HG02759 (cell line): ENCODE measurements around the gene CCDC106.

Experiments
- ATAC-seq: cut with Tn5 transposase; IDR thresholded peaks from one replicate; pipeline ENCODE4 v1.9.1; 2021; ENCODE audit warnings: mild to moderate bottlenecking, moderate library complexity; ENCODE audit not compliant: unreplicated experiment

CCDC106 gene

GRCh38 chr19:55647732-55648584 is at the start of gene CCDC106:
Gene CCDC106, plus strand, starts transcription at chr19:55648212. Its CDS starts 835 bp downstream, at chr19:55649047.
- ATAC-seq: peak; percentile 40

- ATAC-seq: peak; percentile 54
Observed at GRCh38 chr19:55598719-55599467, 49.1 kb upstream of the CCDC106 start.

- peak; percentile 55 for ATAC-seq
Observed at GRCh38 chr19:55599468-55599841, 48.6 kb upstream of the CCDC106 start, which contains the start of gene FIZ1. Gene FIZ1, minus strand, starts transcription at chr19:55599517. Its CDS starts 1,652 bp downstream, at chr19:55597865.

- peak; percentile 50 for ATAC-seq
Observed at GRCh38 chr19:55599842-55600661, 48.0 kb upstream of the CCDC106 start, which contains the start of gene ZNF524. Gene ZNF524, plus strand, starts transcription at chr19:55600288. Its CDS starts 1,825 bp downstream, at chr19:55602113.

GRCh38 chr19:55600662-55601028 is 47.4 kb upstream of the CCDC106 start:
- no peak for ATAC-seq

GRCh38 chr19:55601084-55601483 is 46.9 kb upstream of the CCDC106 start:
- ATAC-seq: no peak

GRCh38 chr19:55602104-55603001 is 45.7 kb upstream of the CCDC106 start:
- ATAC-seq: no peak

- no peak for ATAC-seq
Observed at GRCh38 chr19:55603115-55603514, 44.9 kb upstream of the CCDC106 start.

GRCh38 chr19:55603581-55604292 is 44.3 kb upstream of the CCDC106 start:
- ATAC-seq: no peak

GRCh38 chr19:55605207-55605636 is 42.8 kb upstream of the CCDC106 start:
- ATAC-seq: peak; percentile 78

GRCh38 chr19:55605637-55606470 is 42.2 kb upstream of the CCDC106 start, which contains the start of gene ZNF865:
Gene ZNF865, plus strand, starts transcription at chr19:55605647. Its CDS starts 7,972 bp downstream, at chr19:55613619.
- peak; percentile 28 for ATAC-seq

- ATAC-seq: no peak
Observed at GRCh38 chr19:55606471-55606787, 41.6 kb upstream of the CCDC106 start.

- ATAC-seq: no peak
Observed at GRCh38 chr19:55606817-55607216, 41.2 kb upstream of the CCDC106 start.

GRCh38 chr19:55609326-55609725 is 38.7 kb upstream of the CCDC106 start:
- no peak for ATAC-seq

- ATAC-seq: no peak
Observed at GRCh38 chr19:55611300-55611982, 36.6 kb upstream of the CCDC106 start.

- no peak for ATAC-seq
Observed at GRCh38 chr19:55611983-55612645, 35.9 kb upstream of the CCDC106 start.

- ATAC-seq: no peak
Observed at GRCh38 chr19:55613396-55613795, 34.6 kb upstream of the CCDC106 start.
